Measurements from ENCODE around the gene GMDS. TPM values are rescaled to one million over a fixed set of nuclear protein-coding genes. Genes with fewer than 3 reads are reported as not detected.

Gene GMDS
- total RNA-seq, 3 donors from 2014 or later (not counting 1 experiment from before 2014, with no cell fraction given): 23.6 to 31.0 (median 26.4) TPM

GRCh38 chr6:1636971-1637871 is 608.2 kb downstream of the GMDS start:
- no peaks in the 10 kb centered on the region for H3K4me1 ChIP-seq (ENCODE audit: control insufficient read depth, insufficient read depth, low read length)
- H3K9me3 ChIP-seq (ENCODE audit: control insufficient read depth, insufficient read depth, low read length): no peaks in the 10 kb centered on the region
- DNase-seq: no peak
- H3K27me3 ChIP-seq (ENCODE audit: control insufficient read depth, insufficient read depth, low read length): no peaks in the 10 kb centered on the region
- WGBS (ENCODE audit: insufficient coverage): 87% methylated on average over 20 of the region's 20 CpGs
- TF ChIP-seq, protein P1, sequence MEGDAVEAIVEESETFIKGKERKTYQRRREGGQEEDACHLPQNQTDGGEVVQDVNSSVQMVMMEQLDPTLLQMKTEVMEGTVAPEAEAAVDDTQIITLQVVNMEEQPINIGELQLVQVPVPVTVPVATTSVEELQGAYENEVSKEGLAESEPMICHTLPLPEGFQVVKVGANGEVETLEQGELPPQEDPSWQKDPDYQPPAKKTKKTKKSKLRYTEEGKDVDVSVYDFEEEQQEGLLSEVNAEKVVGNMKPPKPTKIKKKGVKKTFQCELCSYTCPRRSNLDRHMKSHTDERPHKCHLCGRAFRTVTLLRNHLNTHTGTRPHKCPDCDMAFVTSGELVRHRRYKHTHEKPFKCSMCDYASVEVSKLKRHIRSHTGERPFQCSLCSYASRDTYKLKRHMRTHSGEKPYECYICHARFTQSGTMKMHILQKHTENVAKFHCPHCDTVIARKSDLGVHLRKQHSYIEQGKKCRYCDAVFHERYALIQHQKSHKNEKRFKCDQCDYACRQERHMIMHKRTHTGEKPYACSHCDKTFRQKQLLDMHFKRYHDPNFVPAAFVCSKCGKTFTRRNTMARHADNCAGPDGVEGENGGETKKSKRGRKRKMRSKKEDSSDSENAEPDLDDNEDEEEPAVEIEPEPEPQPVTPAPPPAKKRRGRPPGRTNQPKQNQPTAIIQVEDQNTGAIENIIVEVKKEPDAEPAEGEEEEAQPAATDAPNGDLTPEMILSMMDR (IDR thresholded peaks at IDR 0.05): no peak
- no peak overlapping the region for H3K4me3 ChIP-seq (ENCODE audit: low read length)
- no peaks in the 10 kb centered on the region for H3K4me1 Mint-ChIP-seq
- no peaks in the 10 kb centered on the region for H3K27me3 Mint-ChIP-seq (ENCODE audit: low read depth in 2 of 2)
- no peak overlapping the region for H3K27ac Mint-ChIP-seq
- H3K36me3 Mint-ChIP-seq: no peaks in the 10 kb centered on the region
- ATAC-seq: no peak
- no peaks in the 10 kb centered on the region for H3K9me3 Mint-ChIP-seq
- no peak overlapping the region for H3K27ac ChIP-seq (ENCODE audit: low read length)
- intact Hi-C loops (cut with micrococcal nuclease): no loop called here
- no peak overlapping the region for H3K4me3 Mint-ChIP-seq
- no peaks in the 10 kb centered on the region for H3K36me3 ChIP-seq (ENCODE audit: control insufficient read depth, insufficient read depth, low read length)

- DNase-seq (no peak), ATAC-seq (no peak)
- H3K27me3 Mint-ChIP-seq (ENCODE audit: low read depth in 2 of 2): no peaks in the 10 kb centered on the region
- no peaks in the 10 kb centered on the region for H3K9me3 Mint-ChIP-seq
- WGBS (ENCODE audit: insufficient coverage): 96% methylated on average over 9 of the region's 9 CpGs
- no peaks in the 10 kb centered on the region for H3K4me1 ChIP-seq (ENCODE audit: control insufficient read depth, insufficient read depth, low read length)
- TF ChIP-seq, protein P1 (IDR thresholded peaks at IDR 0.05): no peak
- no peak overlapping the region for H3K27ac Mint-ChIP-seq
- no peak overlapping the region for H3K27ac ChIP-seq (ENCODE audit: low read length)
- no peaks in the 10 kb centered on the region for H3K36me3 ChIP-seq (ENCODE audit: control insufficient read depth, insufficient read depth, low read length)
- H3K4me1 Mint-ChIP-seq: no peaks in the 10 kb centered on the region
- H3K4me3 Mint-ChIP-seq: no peak overlapping the region
- H3K4me3 ChIP-seq (ENCODE audit: low read length): no peak overlapping the region
- H3K9me3 ChIP-seq (ENCODE audit: control insufficient read depth, insufficient read depth, low read length): no peaks in the 10 kb centered on the region
- no peaks in the 10 kb centered on the region for H3K36me3 Mint-ChIP-seq
- intact Hi-C loops (cut with micrococcal nuclease): no loop called here
- H3K27me3 ChIP-seq (ENCODE audit: control insufficient read depth, insufficient read depth, low read length): no peaks in the 10 kb centered on the region
Measured at GRCh38 chr6:1636272-1636825, 609.1 kb downstream of the GMDS start.

GRCh38 chr6:1635305-1636010 is 609.9 kb downstream of the GMDS start:
- 93% methylated on average over 23 of the region's 23 CpGs for WGBS (ENCODE audit: insufficient coverage)
- no peaks in the 10 kb centered on the region for H3K4me1 Mint-ChIP-seq
- no peaks in the 10 kb centered on the region for H3K27me3 ChIP-seq (ENCODE audit: control insufficient read depth, insufficient read depth, low read length)
- DNase-seq (no peak), ATAC-seq (no peak)
- no peaks in the 10 kb centered on the region for H3K9me3 ChIP-seq (ENCODE audit: control insufficient read depth, insufficient read depth, low read length)
- no peak overlapping the region for H3K4me3 ChIP-seq (ENCODE audit: low read length)
- no peaks in the 10 kb centered on the region for H3K27me3 Mint-ChIP-seq (ENCODE audit: low read depth in 2 of 2)
- H3K36me3 ChIP-seq (ENCODE audit: control insufficient read depth, insufficient read depth, low read length): no peaks in the 10 kb centered on the region
- no peak overlapping the region for H3K4me3 Mint-ChIP-seq
- no peaks in the 10 kb centered on the region for H3K36me3 Mint-ChIP-seq
- no peaks in the 10 kb centered on the region for H3K4me1 ChIP-seq (ENCODE audit: control insufficient read depth, insufficient read depth, low read length)
- H3K27ac Mint-ChIP-seq: no peak overlapping the region
- TF ChIP-seq, protein P1 (IDR thresholded peaks at IDR 0.05): no peak
- no peaks in the 10 kb centered on the region for H3K9me3 Mint-ChIP-seq
- H3K27ac ChIP-seq (ENCODE audit: low read length): no peak overlapping the region
- intact Hi-C loops (cut with micrococcal nuclease): no loop called here
